AG09309 (cell line): ENCODE results near the gene VPS13C.

Experiments
- DNase-seq: peaks from one replicate; pipeline ENCODE4 v3.0.0-alpha.2; 2010; ENCODE audit warnings: low read depth
- H3K4me3 ChIP-seq: 2 replicates; pipeline ENCODE4 v1.5.1; 2011; ENCODE audit warnings: mild to moderate bottlenecking, low read depth, low read length, moderate library complexity; ENCODE audit not compliant: control insufficient read depth
- TF ChIP-seq, protein P1 (sequence below): IDR thresholded peaks from 2 replicates; pipeline ENCODE4 v1.5.1; 2011; ENCODE audit warnings: mild to moderate bottlenecking, low read depth, low read length, inconsistent platforms; ENCODE audit not compliant: insufficient read depth, control insufficient read depth; ENCODE audit errors: missing control alignments

The VPS13C gene

GRCh38 chr15:62105266-62105665, 45.0 kb upstream of the VPS13C start:
- H3K4me3 ChIP-seq, result no peak overlapping the region
- TF ChIP-seq, protein P1, sequence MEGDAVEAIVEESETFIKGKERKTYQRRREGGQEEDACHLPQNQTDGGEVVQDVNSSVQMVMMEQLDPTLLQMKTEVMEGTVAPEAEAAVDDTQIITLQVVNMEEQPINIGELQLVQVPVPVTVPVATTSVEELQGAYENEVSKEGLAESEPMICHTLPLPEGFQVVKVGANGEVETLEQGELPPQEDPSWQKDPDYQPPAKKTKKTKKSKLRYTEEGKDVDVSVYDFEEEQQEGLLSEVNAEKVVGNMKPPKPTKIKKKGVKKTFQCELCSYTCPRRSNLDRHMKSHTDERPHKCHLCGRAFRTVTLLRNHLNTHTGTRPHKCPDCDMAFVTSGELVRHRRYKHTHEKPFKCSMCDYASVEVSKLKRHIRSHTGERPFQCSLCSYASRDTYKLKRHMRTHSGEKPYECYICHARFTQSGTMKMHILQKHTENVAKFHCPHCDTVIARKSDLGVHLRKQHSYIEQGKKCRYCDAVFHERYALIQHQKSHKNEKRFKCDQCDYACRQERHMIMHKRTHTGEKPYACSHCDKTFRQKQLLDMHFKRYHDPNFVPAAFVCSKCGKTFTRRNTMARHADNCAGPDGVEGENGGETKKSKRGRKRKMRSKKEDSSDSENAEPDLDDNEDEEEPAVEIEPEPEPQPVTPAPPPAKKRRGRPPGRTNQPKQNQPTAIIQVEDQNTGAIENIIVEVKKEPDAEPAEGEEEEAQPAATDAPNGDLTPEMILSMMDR, result no peak
- DNase-seq, result no peak

DNA sequence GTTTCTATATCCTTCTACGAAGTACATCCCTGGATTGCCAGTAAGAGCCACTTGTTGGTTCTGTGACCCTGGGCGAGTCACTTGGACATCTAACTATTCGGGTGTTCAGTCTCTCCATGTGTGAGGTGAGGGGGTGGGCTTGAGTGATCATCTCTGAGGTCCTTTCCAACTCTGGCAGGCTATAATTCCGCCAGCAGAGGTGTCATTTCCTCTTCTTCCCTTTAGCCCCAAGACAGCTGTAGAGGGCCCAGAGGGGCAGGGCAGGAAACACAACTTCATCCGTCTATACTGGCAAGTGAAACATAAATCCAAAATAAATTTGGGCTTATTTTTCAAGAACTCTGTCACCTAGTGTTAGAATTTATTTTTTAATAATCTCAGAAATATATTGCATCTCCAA, 44.6 kb upstream of the VPS13C start:
- TF ChIP-seq, protein P1, result no peak
- H3K4me3 ChIP-seq, result no peak overlapping the region
- no peak for DNase-seq

DNA sequence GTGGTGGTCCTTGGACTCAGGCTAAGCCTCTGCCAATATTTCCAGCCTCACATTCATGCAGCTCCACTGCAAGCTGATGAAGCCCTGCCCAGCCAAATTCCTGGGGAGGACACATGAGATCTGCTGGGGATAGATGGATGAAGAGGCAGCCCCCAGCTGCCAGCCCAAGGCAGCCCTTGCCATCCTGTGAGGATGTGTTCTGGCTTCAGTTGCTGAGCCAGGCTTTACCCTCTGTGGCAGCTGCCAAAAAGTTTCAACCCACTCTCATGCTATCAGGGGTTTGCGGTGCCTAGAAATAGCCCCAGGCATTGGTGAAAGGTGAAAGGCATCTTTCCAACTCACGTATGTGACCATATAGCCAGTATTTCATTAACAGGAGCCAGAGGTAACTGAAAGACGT, 44.2 kb upstream of the VPS13C start:
- TF ChIP-seq, protein P1, result no peak
- H3K4me3 ChIP-seq, result no peak overlapping the region

DNA sequence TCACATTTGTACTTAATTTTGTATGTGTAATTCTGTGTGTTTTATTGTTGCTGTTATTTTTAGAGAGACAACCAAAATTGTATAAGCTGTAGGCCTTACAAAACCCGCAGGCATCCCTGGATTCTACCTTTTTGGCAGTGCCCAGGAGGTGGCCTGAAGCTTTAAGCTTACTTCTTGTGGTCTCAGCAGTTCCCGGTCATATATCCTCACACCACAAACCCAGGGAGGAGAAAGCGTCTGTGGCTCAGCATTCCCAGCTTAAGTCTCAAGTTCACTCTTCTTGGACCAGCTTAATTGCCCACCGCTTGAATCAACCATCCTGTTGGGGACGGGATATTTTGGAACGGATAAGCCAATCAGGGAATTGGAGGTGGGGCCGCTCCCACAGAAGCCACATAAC, 43.2 kb upstream of the VPS13C start:
- DNase-seq, result no peak
- no peak overlapping the region for H3K4me3 ChIP-seq
- TF ChIP-seq, protein P1, result no peak

More for the DNA sequence above, 44.2 kb upstream of the VPS13C start:
- no peak for DNase-seq

DNA sequence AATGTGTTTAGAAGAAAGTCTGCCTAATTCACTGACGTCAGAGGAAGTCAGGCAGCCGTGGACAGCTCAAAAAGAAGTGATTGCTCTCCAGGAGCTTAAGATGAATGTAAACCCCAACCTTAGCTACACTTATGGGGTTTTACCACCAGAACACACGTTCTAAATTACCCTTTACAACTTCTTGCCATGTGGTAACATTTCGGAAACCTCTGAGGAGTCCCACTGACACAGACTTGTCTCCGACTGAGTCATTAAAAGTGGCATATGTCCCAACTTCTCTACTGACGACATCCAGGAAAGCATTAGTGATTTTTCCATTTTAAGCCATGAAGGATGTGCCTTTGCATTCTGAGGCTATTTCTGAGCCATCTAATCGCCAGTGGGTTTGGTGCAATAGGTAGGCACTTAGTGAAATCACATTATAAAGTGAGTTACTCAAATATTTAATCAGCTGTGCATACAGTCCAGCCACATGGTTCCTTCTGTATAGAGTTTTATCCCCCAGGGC, 38.9 kb upstream of the VPS13C start:
- no peak for DNase-seq
- TF ChIP-seq, protein P1, result no peak
- no peak overlapping the region for H3K4me3 ChIP-seq

- no peak overlapping the region for H3K4me3 ChIP-seq
- TF ChIP-seq, protein P1, result no peak
- no peak for DNase-seq
Observed at GRCh38 chr15:62094388-62094787, 34.1 kb upstream of the VPS13C start.

DNA sequence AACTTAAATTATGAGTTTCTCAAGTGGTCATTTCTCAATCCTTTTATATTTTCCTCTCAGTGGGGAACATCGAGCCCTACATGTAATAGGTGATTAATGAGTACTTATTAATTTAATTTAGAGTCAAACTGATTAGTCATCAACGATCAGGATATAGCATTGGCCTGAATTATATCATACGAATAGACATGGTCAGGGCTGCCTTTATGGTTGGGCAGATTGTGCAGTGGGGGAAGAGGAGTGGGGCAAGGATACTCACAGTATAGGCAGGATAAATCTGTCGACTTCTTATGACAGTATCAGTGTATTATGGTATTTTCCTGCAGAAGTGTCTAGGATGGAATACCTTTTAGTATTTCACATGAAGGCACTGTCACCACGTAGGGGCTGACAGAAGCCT, 33.6 kb upstream of the VPS13C start:
- TF ChIP-seq, protein P1, result no peak
- DNase-seq, result no peak
- H3K4me3 ChIP-seq, result no peak overlapping the region
